DND-41 (cell line): ENCODE data around the gene SMAGP.

ENCODE experiments used
- CTCF ChIP-seq: IDR thresholded peaks from 2 replicates; pipeline ENCODE4 v1.5.1; 2012; ENCODE audit warnings: borderline replicate concordance, low read length, moderate library complexity, mild to moderate bottlenecking; ENCODE audit not compliant: poor library complexity, severe bottlenecking; ENCODE audit errors: extremely low read depth
- EZH2 ChIP-seq: IDR thresholded peaks from 3 replicates; pipeline ENCODE4 v1.6.1; 2012; ENCODE audit warnings: borderline replicate concordance, low read depth, mild to moderate bottlenecking, moderate library complexity, low read length, inconsistent platforms; ENCODE audit not compliant: severe bottlenecking

DNA sequence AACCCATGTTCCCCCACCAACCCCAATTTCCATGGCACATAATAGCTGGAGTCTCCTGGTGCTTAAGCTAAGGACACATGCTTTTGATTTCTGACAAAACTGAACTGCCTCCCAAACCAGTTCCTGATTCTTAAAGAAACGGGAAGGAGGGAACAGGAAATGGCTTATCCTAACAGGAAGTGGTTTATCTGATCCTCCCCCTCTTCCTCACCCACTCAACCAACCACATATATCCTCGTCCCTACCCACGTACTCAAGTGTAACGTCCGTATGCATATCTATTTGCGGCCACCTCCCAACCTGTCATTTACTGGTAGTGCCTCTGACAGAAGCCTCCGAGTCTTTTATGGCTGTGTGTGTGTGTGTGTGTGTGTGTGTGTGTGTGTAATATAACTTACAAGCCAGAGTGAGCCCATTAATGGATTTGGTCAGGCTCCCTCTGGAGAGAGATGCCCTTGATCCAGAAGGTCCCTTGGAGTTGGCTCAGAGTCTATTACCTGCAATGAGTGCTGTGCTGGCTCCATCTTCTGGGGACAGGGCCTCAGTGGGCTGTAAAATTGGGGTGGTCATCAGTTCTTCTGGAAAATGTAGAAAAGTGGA, 23.9 kb downstream of the SMAGP start:
- TF ChIP-seq CTCF (peak; percentile 48), EZH2 (no peak)
